Transverse colon (tissue), 4 donors: ENCODE results near the gene IMMP1L. TPM values are rescaled to one million over a fixed set of nuclear protein-coding genes. Genes with fewer than 3 reads are reported as not detected.

ENCODE experiments used
- DNase-seq: peaks from one replicate; pipeline ENCODE4 v3.0.0-alpha.2; 2019
- H3K27ac ChIP-seq, 4 donors: fragments of 200-600 bp; sonication (generic); 2 replicates each; pipeline ENCODE4 v1.5.1; 2016 to 2018; ENCODE audit warnings: inconsistent platforms in 4 of 4
- H3K27me3 ChIP-seq: fragments of 200-600 bp; sonication (generic); 2 replicates; pipeline ENCODE4 v1.5.1; 2017; ENCODE audit warnings: inconsistent platforms
- H3K36me3 ChIP-seq, 4 donors: fragments of 200-600 bp; sonication (generic); 2 replicates each; pipeline ENCODE4 v1.5.1; 2017 to 2019; ENCODE audit warnings: inconsistent platforms in 4 of 4
- H3K4me1 ChIP-seq, 4 donors: fragments of 200-600 bp; sonication (generic); 2 replicates each; pipeline ENCODE4 v1.5.1; 2017 to 2020; ENCODE audit warnings: inconsistent platforms in 4 of 4
- H3K4me3 ChIP-seq, 4 donors: fragments of 200-600 bp; sonication (generic); 1 replicate in 1 of 4; 2 replicates in 3 of 4; pipeline versions ENCODE4 v1.5.1 to v1.6.1; 2017 to 2019; ENCODE audit warnings: inconsistent platforms in 4 of 4
- H3K9me3 ChIP-seq, 2 donors: fragments of 200-600 bp; sonication (generic); 2 replicates each; pipeline ENCODE4 v1.5.1; 2017 to 2019; ENCODE audit warnings: inconsistent platforms in 2 of 2
- EP300 ChIP-seq: sonication (generic); formaldehyde crosslinking; IDR thresholded peaks from one replicate; pipeline ENCODE4 v1.6.1; 2017; ENCODE audit warnings: antibody characterized with exemption, low read depth
- POLR2A ChIP-seq: fragments of 450-650 bp; IDR thresholded peaks from one replicate; pipeline ENCODE4 v1.6.1; 2016; ENCODE audit warnings: antibody characterized with exemption, mild to moderate bottlenecking, moderate library complexity
- POLR2AphosphoS5 ChIP-seq, 3 donors: sonication (generic); formaldehyde crosslinking; IDR thresholded peaks; one replicate each; pipeline ENCODE4 v1.6.1; 2016; ENCODE audit warnings: antibody characterized with exemption in 3 of 3
- WGBS, 2 donors: methylation state at CpG; one replicate each; pipeline ENCODE4 v1.1.5; 2018; ENCODE audit warnings: low coverage in 1 of 2; 5-methylcytosine and 5-hydroxymethylcytosine counted together
- in situ Hi-C, 4 donors: fragments of 200-750 bp; cut with MboI; loops; one replicate each; pipeline versions ENCODE4 v1.15.0 to v1.15.1; 2017; ENCODE audit warnings: low sequenced_read_pairs in 3 of 4, low pct_ligation_motif_present in 1 of 4, low pct_unique_long_range_greater_than_20kb in 1 of 4
- intact Hi-C: fragments of 100-400 bp; cut with DNase I; formaldehyde crosslinking; loops from one replicate; pipeline ENCODE4 v1.15.1; 2023; ENCODE audit warnings: low total_unique reads
- total RNA-seq, 4 donors: library from RNA; depleted of rRNA; stranded (reverse); fragments of >200 nt; gene quantifications; one replicate each; pipeline ENCODE4 v1.1.0, GENCODE V29; 2016
- TF ChIP-seq, protein P1 (sequence below), 5 experiments: fragments of 200-600 bp in 3 of 5; fragments of 450-650 bp in 2 of 5; sonication (generic) in 3 of 5; IDR thresholded peaks; 1 replicate in 2 of 5; 2 replicates in 3 of 5; pipeline ENCODE4 v1.5.1; 2016 to 2017; ENCODE audit warnings: antibody characterized with exemption in 5 of 5, inconsistent platforms in 3 of 5, mild to moderate bottlenecking in 2 of 5, moderate library complexity in 1 of 5

The IMMP1L gene
- total RNA-seq, 4 donors from 2014 or later = 0.80 to 46.8 (median 13.8) TPM; not detected in 1

DNA sequence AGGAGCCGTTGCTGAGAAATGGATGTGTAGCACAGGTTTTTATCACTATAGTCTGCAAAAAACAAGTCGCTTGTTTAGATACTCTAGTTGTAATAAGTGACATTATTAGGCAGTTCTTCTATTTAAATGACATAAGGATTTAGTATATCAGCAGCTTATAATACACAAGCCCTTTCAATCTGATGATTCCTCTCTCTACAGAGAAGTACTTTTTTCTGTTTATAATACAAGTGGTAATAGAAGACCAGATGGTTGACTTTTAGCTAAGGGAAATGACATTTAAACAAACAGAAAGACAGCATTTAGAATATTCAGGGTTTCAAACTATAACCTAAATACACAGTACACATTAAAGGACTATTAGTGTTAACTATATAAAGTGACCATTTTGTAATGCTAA, 60.4 kb downstream of the IMMP1L start:
- Histone ChIP-seq H3K27me3 (no peaks in the 10 kb centered on the region), H3K27ac (no peak overlapping the region), H3K36me3 (no peaks in the 10 kb centered on the region), H3K9me3 (no peaks in the 10 kb centered on the region), H3K4me1 (no peaks in the 10 kb centered on the region), H3K4me3 (no peak overlapping the region)
- TF ChIP-seq EP300 = no peak
- TF ChIP-seq POLR2A = no peak
- no peak for TF ChIP-seq POLR2AphosphoS5 (IDR thresholded peaks at IDR 0.05)
- TF ChIP-seq, protein P1, sequence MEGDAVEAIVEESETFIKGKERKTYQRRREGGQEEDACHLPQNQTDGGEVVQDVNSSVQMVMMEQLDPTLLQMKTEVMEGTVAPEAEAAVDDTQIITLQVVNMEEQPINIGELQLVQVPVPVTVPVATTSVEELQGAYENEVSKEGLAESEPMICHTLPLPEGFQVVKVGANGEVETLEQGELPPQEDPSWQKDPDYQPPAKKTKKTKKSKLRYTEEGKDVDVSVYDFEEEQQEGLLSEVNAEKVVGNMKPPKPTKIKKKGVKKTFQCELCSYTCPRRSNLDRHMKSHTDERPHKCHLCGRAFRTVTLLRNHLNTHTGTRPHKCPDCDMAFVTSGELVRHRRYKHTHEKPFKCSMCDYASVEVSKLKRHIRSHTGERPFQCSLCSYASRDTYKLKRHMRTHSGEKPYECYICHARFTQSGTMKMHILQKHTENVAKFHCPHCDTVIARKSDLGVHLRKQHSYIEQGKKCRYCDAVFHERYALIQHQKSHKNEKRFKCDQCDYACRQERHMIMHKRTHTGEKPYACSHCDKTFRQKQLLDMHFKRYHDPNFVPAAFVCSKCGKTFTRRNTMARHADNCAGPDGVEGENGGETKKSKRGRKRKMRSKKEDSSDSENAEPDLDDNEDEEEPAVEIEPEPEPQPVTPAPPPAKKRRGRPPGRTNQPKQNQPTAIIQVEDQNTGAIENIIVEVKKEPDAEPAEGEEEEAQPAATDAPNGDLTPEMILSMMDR (IDR thresholded peaks at IDR 0.05) = no peak
- in situ Hi-C loops (no loop called here), intact Hi-C loops (no loop called here)
- no peak for DNase-seq
- WGBS, 2 donors = 82 to 92% methylated on average over 2 of the region's 2 CpGs

DNA sequence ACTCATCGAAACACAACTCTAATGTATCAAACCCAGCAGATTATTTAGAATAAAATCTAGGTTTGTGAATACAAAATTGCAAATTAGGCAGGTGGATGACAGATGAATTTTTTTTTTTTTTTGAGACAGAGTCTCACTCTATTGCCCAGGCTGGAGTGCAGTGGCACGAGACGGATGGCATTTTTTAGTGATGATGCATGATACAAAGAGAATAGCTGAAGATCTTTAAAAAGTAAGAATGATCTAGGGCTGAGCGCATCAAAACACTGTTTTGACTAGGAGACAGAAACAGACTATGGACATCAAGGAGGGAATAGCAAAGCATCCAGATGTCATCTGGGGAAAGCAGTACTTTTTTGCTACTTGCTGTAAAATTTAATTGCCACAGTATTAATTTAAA, 63.8 kb downstream of the IMMP1L start:
- intact Hi-C loops (no loop called here), in situ Hi-C loops (no loop called here)
- no peaks in the 10 kb centered on the region for H3K4me1 ChIP-seq
- WGBS, 2 donors = 92 to 97% methylated on average over 4 of the region's 4 CpGs
- no peak overlapping the region for H3K4me3 ChIP-seq
- TF ChIP-seq, protein P1 (IDR thresholded peaks at IDR 0.05) = no peak
- TF ChIP-seq POLR2AphosphoS5 (IDR thresholded peaks at IDR 0.05) = no peak
- no peak for TF ChIP-seq POLR2A
- TF ChIP-seq EP300 = no peak
- H3K27ac ChIP-seq = no peak overlapping the region
- no peaks in the 10 kb centered on the region for H3K27me3 ChIP-seq
- DNase-seq = no peak
- H3K9me3 ChIP-seq = no peaks in the 10 kb centered on the region
- H3K36me3 ChIP-seq = no peaks in the 10 kb centered on the region

GRCh38 chr11:31443802-31444201, 65.6 kb downstream of the IMMP1L start:
- in situ Hi-C loops (no loop called here), intact Hi-C loops (no loop called here)
- no peaks in the 10 kb centered on the region for H3K9me3 ChIP-seq
- H3K36me3 ChIP-seq = no peaks in the 10 kb centered on the region
- no peak overlapping the region for H3K4me3 ChIP-seq
- TF ChIP-seq POLR2AphosphoS5 (IDR thresholded peaks at IDR 0.05) = no peak
- TF ChIP-seq EP300 = no peak
- TF ChIP-seq, protein P1 (IDR thresholded peaks at IDR 0.05) = no peak
- DNase-seq = no peak
- H3K27me3 ChIP-seq = no peaks in the 10 kb centered on the region
- 89 to 90% methylated on average over 3 of the region's 3 CpGs for WGBS, 2 donors
- H3K27ac ChIP-seq = no peak overlapping the region
- H3K4me1 ChIP-seq = no peaks in the 10 kb centered on the region

DNA sequence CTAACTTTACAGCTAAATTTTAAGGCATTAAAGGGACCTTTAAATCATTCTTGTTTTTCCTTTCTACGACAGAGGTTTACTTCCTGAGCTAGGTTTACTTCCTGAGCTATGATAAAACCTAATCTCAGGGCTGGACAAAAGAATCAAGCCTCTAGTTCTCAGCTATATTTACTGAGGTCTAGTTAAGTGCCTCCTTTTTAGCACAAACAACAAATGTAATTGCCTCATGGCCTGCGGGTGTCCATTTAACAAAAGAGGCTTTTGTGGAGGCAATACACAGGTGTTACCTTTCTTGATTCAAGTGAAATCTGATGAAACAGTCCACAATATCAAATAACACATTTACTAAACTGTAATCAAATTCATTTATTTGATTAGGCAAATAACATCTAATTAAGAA, 67.3 kb downstream of the IMMP1L start:
- WGBS, 2 donors = 22 to 46% methylated on average over 2 of the region's 2 CpGs
- Histone ChIP-seq H3K4me3 (no peak overlapping the region), H3K36me3 (no peaks in the 10 kb centered on the region), H3K27ac (no peak overlapping the region), H3K4me1 (no peaks in the 10 kb centered on the region), H3K9me3 (no peaks in the 10 kb centered on the region), H3K27me3 (no peaks in the 10 kb centered on the region)
- DNase-seq = no peak
- in situ Hi-C loops (no loop called here), intact Hi-C loops (no loop called here)
- no peak for TF ChIP-seq EP300
- TF ChIP-seq, protein P1 (IDR thresholded peaks at IDR 0.05) = no peak
- no peak for TF ChIP-seq POLR2AphosphoS5 (IDR thresholded peaks at IDR 0.05)
- no peak for TF ChIP-seq POLR2A
